Transverse colon (tissue), 3 donors: Measurements from ENCODE around the gene PRKCA.

ENCODE experiments used
- EP300 ChIP-seq: sonication (generic); formaldehyde crosslinking; IDR thresholded peaks from one replicate; pipeline ENCODE4 v1.6.1; 2017; ENCODE audit warnings: antibody characterized with exemption, low read depth
- TF ChIP-seq, protein P1 (sequence below), 5 experiments: fragments of 200-600 bp in 3 of 5; fragments of 450-650 bp in 2 of 5; sonication (generic) in 3 of 5; IDR thresholded peaks; 1 replicate in 2 of 5; 2 replicates in 3 of 5; pipeline ENCODE4 v1.5.1; 2016 to 2017; ENCODE audit warnings: antibody characterized with exemption in 5 of 5, inconsistent platforms in 3 of 5, mild to moderate bottlenecking in 2 of 5, moderate library complexity in 1 of 5

DNA sequence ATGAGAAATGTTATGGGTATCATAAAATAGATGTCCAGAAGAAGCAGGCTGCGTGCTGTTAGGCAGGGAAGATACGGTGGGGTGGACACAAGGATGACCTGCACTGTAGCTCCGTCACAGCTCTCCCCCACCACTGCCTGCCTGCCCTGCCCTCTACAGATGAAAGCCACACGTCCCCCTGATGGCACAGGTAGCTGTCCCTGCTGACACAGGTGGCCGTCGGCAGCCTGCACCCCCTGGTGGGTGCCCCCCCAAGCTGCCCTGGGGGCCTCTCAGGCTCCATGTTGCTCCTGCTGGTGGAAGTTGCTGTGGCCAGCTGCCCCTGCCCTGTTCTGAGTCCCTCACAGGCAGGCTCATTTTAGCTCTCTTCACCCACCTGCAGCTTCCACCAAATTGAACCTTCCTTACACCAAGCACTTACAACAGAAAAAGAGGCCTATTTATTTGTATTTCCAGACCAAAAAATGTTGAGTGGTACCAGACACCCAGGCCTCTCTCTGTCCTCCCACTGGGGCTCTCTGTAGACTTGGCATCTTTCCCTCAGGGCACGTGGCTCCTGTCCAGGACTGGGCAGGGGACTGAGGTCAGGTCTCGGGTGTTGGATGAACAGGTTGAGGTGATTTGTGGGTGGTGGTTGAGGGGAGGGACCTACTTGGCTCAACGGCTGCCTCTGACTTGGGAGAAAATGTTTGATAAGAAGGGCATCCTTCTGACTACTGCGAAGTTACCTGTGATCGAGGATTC is 482.4 kb downstream of the PRKCA start:
- TF ChIP-seq, protein P1, sequence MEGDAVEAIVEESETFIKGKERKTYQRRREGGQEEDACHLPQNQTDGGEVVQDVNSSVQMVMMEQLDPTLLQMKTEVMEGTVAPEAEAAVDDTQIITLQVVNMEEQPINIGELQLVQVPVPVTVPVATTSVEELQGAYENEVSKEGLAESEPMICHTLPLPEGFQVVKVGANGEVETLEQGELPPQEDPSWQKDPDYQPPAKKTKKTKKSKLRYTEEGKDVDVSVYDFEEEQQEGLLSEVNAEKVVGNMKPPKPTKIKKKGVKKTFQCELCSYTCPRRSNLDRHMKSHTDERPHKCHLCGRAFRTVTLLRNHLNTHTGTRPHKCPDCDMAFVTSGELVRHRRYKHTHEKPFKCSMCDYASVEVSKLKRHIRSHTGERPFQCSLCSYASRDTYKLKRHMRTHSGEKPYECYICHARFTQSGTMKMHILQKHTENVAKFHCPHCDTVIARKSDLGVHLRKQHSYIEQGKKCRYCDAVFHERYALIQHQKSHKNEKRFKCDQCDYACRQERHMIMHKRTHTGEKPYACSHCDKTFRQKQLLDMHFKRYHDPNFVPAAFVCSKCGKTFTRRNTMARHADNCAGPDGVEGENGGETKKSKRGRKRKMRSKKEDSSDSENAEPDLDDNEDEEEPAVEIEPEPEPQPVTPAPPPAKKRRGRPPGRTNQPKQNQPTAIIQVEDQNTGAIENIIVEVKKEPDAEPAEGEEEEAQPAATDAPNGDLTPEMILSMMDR (IDR thresholded peaks at IDR 0.05), result no peak
- no peak for TF ChIP-seq EP300
